HG02759 (cell line): ENCODE data around the gene C2orf15.
A peak's percentile ranks its signal among the peaks of the same experiment; 100 is the strongest.
"Not testable (repeated sequence)": the region's sequence is repeated elsewhere in the genome, so short reads cannot be mapped to it uniquely, and the experiment has no call there.

ENCODE experiments used
- ATAC-seq: cut with Tn5 transposase; IDR thresholded peaks from one replicate; pipeline ENCODE4 v1.9.1; 2021; ENCODE audit warnings: mild to moderate bottlenecking, moderate library complexity; ENCODE audit not compliant: unreplicated experiment

The C2orf15 gene

DNA sequence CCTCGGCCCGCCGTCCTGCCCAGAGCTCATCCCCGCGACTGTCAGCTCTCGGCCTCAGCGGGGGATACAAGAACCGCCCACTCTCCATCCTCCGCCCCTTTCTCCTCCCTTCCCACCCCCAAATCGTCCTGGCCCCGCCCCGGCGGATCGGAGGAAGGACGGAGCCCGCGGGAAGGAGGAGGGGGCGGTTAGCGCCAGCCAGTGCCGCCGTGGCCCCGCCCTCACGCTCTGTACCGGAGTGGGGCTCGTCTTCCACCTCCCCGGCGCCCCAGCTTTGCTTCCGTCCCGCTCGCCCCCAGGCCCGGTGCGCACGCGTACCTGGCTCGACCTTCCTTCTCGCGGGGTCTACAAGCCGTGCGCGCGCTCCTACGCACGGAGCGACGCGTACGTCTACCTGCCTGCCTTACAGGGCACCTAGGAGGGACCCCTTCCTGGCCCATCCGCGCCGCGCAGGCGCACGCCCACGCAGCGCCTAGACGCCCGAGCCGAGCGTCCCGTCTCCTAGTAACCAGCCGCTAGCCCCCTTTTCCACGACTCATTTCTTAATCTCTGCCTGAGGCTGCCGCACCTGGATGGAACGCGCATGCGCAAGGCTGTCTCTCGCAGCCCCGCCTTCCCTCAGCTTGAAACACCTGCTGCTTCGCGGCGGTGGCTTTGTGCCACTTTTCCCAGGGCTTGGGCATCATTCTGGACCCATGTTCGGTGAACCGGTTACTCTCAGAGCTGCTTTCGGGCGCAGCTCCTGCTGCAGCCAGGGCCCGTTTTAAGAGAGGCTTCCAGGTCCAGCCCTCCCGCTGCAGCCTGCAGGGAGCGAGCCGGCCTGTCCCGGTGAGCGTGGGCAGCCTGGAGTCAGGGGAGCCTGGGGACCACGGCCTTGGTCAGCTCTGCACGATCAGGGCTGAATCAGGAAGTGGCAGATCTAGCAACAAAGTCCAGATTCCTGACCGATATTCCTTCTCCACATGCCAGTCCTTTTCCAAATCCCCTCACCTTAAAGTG is at the start of gene C2orf15:
TSS of gene C2orf15 (plus strand) at position 598 of the 999 bp plus-strand sequence. CDS start 8,852 bp downstream, outside the sequence.
- ATAC-seq: peak; percentile 88

- no peak for ATAC-seq
Measured at GRCh38 chr2:99096728-99097127, 44.8 kb upstream of the C2orf15 start.

DNA sequence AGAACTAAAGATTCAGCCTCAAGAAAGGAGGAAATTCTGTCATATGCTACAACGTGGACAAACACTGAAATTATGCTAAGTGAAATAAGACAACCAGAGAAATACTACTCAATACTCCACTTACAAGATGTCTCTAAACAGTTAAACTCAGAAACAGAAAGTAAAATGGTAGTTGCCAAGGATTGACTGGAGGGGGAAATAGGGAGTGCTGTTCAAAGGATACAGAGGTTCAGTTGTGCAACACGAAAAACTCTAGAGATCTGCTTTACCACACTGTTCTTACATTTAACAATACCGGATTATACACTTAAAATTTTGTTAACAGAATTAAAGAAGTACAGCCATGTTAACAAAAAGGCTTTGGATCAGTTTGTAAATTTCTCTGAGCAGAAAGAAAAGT is 39.8 kb upstream of the C2orf15 start:
- ATAC-seq: no peak

- ATAC-seq: no peak
Measured at GRCh38 chr2:99104006-99104405, 37.5 kb upstream of the C2orf15 start.

GRCh38 chr2:99106913-99107312 is 34.6 kb upstream of the C2orf15 start:
- no peak for ATAC-seq

DNA sequence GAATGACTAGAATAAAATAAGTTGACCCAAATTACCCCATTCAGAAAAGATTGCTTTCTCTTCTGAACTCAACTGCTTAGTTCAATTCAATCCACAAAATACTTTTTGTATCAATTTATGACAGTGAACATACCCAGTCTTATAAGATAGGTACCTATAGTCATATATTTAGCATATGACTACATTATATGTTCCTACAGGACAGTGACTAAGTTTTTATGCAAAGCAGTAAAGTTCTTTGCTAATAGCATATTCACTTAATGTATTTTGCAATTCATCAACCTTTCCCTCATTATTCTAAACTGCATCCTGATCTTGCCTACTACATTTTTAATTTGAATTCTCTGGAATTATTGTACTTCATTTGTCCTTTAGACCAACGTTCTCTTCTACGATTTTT is 30.3 kb upstream of the C2orf15 start:
- no peak for ATAC-seq

DNA sequence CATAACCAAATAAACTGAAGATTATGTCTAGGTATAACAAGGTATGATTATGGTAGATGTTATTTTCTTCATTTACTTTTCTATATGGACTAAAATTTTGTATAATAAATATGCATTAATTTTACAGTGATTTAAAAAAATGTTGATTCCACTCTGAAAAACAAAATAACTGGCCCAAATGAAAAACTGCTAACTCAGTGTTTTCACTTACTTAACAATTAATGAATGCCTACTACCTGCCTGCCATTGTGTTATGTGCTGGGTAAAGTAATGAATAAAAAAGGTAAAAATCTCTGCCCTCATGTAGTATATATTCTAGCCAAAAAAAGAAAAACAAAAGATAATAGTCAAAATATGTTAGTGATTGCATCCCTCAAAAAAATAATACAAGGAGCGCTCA is 29.6 kb upstream of the C2orf15 start:
- ATAC-seq: no peak

GRCh38 chr2:99112617-99113016 is 28.9 kb upstream of the C2orf15 start:
- ATAC-seq: no peak

- no peak for ATAC-seq
Measured at GRCh38 chr2:99127981-99128380, 13.5 kb upstream of the C2orf15 start.

DNA sequence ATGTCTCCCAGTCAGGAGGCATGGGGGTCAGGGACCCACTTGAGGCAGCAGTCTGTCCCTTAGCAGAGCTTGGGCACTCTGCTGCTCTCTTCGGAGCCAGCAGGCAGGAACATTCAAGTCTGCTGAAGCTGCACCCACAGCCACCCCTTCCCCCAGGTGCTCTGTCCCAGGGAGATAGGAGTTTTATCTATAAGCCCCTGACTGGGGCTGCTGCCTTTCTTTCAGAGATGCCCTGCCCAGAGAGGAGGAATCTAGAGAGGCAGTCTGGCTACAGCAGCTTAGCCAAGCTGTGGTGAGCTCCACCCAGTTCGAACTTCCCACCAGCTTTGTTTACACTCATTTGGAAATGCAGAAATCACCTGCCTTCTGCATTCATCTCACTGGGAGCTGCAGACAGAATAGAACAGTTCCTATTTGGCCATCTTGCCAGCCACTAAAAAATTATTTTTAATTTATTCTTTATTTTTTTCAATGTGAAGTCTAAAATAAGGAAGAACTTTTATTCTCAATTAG is 6.4 kb upstream of the C2orf15 start:
- not testable (repeated sequence) for ATAC-seq

- no peak for ATAC-seq
Measured at GRCh38 chr2:99139003-99139402, 2.5 kb upstream of the C2orf15 start.

DNA sequence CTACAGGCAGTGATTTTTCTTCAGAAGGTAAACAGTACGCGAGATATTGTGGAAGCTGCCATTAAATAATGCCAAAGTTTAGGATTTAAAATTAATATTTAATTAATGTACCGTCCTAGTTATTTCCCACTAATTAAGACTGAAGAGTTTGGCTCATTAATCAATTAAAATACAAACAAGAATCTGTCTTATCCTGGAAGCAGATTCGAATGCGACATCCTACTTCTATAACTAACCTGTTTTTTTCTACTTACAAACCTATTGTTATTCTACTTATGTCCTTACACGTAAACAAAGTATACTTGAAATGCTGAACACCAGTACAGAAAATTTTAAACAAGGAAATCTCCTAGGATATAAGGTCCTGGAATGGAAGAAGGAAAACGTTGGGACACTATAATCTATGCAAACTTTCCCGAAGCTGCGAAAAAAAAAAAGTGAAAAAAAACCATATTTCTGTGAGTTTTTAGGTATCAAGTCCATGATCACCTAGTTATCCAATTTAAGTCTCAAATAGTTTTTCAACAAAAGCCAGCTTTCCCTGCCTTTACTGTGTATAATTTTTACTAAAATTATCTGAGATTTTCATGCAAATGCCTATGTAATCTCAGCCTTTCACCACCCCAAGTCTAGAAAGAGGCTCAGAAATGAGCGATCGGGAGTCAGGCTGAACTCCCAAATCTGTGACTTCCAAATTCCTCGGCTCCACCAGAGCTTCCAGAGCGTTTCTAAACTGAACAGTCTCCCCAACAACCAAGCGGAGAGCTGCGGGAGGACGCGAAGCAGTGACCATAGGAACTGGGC is 1.2 kb upstream of the C2orf15 start:
- no peak for ATAC-seq

- peak; percentile 32 for ATAC-seq
Measured at GRCh38 chr2:99140860-99141109, 722 bp upstream of the C2orf15 start.

DNA sequence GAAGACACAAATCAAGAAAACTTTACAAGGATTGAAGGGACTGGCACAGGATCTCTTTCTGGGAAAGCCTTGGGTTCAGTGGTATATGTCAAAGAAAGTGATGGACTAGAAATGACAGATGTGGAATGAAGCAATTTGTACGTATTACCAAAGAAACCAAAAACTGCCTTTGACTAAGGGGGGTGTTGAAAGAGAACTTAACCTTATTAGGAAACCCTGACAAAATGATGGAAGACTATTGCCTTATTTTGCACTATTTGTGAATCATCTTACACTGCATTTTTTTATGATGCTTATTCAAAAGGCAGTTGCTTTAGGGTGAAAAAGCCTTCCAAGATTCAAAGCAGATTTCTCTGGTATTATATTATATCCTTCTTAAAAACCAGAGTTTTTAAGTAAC is 9.2 kb downstream of the C2orf15 start:
- ATAC-seq: no peak

- no peak for ATAC-seq
Measured at GRCh38 chr2:99152199-99152895, 10.8 kb downstream of the C2orf15 start.

GRCh38 chr2:99153921-99154604 is 12.6 kb downstream of the C2orf15 start:
- no peak for ATAC-seq

DNA sequence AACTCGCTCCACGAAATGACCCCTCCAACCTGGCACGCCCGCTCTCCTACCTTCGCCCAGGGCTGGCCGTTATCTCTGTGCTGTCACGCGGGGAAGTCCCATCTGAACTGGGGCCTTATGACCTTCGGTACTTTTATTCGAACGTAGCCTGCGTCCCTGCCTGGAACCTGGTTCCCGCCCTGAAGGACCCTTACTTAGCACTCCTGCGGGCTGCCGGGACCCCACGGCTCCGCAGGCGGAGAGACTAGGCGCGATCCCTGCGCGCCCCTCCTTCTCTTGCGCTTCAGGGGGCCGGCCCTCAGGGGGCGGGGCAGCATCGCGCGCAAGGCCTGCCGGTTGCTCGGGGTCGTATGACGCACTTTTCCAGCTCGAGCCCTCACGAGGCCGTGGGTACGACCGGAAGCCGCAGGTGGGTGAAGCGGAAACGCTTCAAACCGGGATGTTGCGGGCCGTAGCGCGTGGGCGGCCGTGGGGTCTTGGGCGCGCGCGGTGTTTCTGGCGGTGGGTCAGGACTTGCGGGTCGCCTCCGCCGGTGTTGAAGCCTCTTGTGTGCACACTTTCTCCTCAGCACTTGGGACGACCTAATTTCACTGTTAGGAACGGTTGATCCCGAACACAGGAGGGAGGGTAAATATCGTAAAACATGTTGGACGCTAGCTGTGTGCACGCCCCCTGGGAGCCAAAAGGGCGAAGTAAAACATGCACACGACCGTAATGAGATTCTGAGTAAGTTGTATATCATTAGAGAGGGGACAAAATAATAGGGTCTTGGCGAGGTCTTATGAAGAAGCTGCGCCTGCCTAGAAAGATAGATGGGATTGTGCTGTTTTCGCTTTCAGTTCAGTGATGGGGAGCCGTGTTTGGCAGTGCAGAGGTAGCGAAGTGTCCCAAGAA is 13.4 kb downstream of the C2orf15 start, which contains the start of the genes LIPT1 and TSGA10:
TSS of gene LIPT1 (plus strand) at position 325 of the 894 bp plus-strand sequence. CDS start 6,991 bp downstream, outside the sequence.
TSS of gene TSGA10 (minus strand) at position 300 of the 894 bp plus-strand sequence. CDS start 45,503 bp downstream, outside the sequence.
- ATAC-seq: peak; percentile 98

GRCh38 chr2:99156891-99157290 is 15.4 kb downstream of the C2orf15 start:
- no peak for ATAC-seq

- ATAC-seq: no peak
Measured at GRCh38 chr2:99158599-99158998, 17.1 kb downstream of the C2orf15 start.
